Transverse colon (tissue), 3 donors: ENCODE results near the gene GID8.

Experiments used
- CTCF ChIP-seq, 5 experiments: fragments of 200-600 bp in 3 of 5; fragments of 450-650 bp in 2 of 5; sonication (generic) in 3 of 5; IDR thresholded peaks; 1 replicate in 2 of 5; 2 replicates in 3 of 5; pipeline ENCODE4 v1.5.1; 2016 to 2017; ENCODE audit warnings: antibody characterized with exemption in 5 of 5, inconsistent platforms in 3 of 5, mild to moderate bottlenecking in 2 of 5, moderate library complexity in 1 of 5
- POLR2A ChIP-seq: fragments of 450-650 bp; IDR thresholded peaks from one replicate; pipeline ENCODE4 v1.6.1; 2016; ENCODE audit warnings: antibody characterized with exemption, mild to moderate bottlenecking, moderate library complexity

- TF ChIP-seq POLR2A (no peak), CTCF (IDR thresholded peaks at IDR 0.05) (no peak)
Measured at GRCh38 chr20:62911701-62912280, 26.2 kb upstream of the GID8 start.
